HuH-7.5 (cell line): Measurements from ENCODE around the gene AGER.
"Not testable (repeated sequence)": the region's sequence is repeated elsewhere in the genome, so short reads cannot be mapped to it uniquely, and the experiment has no call there.

Experiments
- DNase-seq: peaks from one replicate; pipeline ENCODE4 v3.0.0; 2011; ENCODE audit warnings: low spot score

AGER gene

DNA sequence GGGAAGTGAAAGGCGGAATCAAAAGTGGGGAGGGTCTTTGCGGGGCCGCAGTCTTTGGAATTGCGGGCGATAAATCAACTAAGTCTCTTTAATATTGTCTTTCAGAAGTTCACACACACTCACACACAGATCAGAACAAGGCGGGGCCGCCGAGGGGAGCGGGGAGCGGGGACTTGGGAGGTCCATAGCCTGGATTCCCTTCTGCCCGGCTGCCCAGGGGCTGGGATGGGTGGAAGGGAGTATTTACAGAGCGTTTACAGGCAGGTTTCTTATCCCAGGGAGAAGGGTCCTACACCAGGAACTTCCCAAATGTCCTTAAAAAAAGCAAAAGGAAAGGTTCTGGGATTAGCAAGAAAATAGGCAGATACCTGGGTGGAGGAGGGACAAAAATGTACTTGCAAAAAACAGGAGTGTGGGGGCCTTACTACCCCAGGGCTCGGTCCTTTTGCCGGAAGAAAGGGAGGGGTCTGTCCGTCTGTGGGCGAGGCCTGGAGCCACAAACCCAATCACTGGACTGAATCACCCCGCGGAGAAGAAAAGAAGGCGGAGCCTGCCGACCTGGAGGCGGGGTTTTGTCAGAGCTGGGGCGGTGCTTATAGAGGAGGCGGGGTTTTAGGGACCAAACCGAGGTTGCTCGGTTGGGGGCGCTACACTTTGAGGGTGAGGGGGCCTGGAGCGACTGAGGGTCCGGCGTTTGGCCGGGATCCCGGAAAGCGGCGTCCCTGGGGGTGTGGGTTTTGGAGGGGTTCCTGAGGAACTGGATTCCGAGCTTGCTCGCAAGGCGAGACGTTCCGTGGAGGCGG is 35.6 kb downstream of the AGER start:
- DNase-seq: no peak

DNA sequence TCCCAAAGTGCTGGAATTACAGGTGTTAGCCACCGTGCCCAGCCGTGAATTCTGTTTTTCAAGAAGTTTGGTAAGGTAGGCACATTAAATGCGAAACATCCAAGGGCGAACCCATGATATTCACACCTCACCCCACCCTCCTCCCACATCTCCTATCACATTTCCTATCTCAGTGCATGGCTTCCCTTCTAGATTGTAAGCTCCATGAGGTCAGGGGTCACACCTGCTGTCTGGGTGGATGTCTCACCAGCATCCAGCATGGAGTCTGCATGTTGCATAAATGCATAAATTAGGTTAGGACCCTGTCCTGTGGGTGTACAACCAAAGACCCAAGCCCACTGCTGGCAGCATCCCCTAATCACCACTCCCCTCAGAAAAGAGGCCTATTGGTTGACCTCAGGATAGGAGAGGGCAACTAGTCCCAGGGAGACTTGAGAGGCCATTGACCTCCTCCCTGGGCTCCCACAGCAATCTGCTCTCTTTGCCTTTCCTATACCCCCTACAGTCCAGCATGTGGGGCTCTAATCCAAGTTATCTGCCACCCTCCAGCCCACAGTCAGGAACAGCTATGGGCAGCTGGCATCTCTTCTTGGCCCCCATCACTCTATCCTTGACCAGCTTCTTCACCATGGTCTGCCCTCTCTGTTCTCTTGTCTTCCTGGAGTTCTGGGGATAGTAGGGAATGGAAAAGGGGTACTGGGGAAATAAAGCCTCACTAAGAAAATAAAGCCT is 36.5 kb downstream of the AGER start:
- no peak for DNase-seq

DNA sequence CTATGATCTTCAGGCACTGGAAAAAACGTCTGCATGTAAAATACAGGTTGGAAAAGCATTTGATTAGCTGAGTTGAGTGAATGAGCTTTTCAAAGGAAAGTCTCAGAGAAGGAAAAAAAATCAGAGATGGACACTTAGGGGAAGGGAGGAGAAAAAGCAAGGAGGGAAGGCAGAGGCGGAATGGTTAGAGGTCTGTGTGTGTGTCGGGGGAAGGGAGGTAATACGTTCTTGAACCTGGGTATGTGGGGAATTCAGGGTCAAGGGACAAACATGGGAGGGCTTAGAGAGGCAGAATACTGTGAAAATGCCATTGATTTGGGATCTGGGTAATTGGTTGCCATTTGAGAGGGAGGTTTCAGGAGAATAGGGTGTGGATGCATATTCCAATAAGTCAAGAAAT is 37.4 kb downstream of the AGER start:
- no peak for DNase-seq

DNA sequence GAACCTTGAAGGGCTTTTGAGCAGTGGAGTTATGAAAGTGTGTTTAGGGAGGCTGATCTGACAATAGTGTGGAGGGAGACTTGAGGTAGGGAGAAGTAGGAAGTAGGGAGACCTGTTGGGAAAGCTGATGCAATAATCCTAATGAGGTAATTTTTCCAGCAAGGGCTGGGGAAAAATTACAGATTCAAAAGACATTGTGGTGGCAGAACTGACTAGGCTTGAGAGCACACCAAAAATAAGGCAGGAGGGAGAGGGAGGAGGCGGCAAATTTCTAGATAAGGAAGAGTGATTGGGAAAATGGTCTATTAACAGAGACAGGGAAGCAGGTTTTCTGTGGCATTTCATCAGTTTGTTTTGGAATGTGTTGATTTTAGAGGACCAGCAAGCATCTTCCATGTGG is 37.8 kb downstream of the AGER start:
- no peak for DNase-seq

DNA sequence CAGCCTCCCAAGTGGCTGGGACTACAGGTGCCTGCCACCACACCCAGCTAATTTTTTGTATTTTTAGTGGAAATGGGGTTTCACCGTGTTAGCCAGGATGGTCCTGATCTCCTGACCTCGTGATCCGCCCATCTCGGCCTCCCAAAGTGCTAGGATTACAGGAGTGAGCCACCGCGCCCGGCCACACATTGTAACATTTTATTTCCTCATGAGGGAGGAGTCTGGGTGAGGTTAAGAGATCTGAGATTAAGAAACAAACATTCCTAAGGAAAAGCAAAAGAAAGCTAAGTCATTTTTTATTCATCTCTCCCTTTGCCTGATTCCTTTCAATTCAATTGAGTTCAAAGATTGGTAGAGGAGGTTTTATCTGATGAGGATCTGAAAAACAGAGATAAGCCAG is 39.8 kb downstream of the AGER start:
- DNase-seq: not testable (repeated sequence)

DNA sequence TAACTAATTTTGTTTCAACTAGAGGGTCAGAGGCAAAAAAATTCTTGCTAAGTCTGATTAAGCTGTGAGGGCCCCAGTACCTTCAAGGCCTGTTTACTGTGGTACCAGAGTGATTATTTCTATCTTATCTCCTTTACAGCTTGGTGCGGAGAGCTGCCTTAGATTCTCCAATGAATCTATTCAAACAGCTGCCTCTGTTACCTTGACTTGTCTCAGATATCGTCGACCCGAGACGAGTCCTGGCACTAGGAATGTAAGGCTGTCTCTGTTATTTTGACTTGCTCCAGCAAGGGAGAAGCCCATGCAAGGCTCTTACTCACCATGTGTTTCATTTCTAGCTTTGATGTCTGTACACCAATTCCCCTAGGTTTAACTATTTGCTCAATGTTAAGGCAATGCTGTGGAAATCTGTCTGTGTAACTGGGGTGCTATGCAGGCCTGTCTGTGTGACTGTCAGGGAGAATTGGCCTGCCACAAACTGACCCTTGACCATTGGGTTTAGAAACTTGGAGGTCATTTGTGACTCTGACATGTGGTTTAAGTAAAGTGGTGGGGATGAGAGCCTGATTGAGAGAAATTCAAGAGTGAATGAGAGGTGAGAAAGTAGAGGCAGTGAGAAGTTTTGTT is 43.5 kb downstream of the AGER start:
- no peak for DNase-seq

DNA sequence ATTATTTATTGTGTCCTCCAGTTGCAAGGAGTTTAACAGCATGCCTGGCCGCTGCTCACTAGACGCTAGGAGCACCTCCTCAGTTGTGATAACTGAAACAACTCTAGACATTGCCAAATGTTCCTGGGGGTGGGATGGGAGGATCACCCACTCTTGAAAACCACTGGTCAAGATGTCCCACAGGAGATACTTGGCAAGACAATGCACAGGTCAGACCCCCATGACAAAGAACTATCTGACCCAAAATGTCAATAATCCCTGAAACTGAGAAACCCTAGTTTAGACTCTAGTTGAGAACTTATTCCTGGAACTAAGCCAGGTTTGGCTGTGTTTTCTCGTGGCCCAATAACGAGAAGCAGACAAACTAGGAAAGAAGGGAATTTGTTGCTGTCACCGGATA is 44.5 kb downstream of the AGER start:
- DNase-seq: no peak

DNA sequence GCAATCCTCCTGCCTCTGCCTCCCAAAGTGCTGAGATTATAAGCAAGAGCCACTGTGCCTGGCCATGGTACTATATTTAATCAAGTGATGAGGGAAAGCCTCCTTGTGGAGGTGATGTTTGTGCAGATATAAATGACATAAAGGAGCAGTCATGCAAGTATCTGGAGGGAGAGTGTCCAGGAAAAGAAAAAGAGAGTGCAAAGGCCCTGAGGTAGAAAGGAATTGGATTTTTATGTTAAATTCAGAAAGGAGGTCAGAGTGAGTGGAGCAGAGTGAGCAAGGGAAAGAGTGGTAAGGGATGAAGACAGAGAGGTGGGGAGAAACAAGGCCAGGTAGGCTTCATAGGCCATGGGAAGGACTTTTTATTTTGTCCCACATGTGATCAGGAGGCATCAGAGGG is 46.6 kb downstream of the AGER start:
- DNase-seq: no peak

DNA sequence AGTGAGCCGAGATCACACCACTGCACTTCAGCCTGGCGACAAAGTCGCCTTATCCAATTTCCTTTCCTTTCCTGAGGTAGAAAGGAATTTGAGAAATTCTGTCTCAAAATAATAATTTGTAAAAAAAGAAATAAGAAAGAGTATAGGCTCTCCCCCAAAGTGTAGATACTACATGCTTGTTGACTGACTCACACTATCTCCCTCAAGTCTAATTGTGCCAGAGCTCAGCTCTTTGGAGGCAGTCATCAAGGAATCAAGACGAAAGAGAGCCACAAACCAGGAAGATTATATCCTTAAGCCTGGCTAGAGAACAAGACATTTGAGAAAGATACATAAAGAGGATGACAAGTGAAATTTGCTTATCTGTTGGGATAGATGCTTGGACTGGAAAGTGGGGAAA is 50.3 kb downstream of the AGER start:
- DNase-seq: no peak

DNA sequence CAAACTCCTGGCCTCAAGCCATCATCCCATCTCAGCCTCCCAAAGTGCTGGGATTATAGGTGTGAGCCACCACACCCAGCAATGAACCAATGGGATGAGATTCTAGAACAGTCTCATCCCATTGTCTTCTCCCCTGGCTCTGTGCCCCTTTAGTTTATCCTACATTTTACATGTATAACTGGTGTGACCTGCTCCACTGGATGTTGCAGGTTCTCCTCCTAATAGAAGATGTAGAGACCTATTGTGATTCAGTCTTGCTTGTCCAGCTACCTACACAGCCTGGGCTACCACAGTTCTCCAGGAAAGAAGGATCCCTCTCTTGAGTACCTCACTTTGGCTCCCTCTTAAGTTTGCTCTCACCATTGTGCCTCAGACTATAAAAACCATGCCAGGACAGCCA is 51.9 kb downstream of the AGER start:
- DNase-seq: no peak

DNA sequence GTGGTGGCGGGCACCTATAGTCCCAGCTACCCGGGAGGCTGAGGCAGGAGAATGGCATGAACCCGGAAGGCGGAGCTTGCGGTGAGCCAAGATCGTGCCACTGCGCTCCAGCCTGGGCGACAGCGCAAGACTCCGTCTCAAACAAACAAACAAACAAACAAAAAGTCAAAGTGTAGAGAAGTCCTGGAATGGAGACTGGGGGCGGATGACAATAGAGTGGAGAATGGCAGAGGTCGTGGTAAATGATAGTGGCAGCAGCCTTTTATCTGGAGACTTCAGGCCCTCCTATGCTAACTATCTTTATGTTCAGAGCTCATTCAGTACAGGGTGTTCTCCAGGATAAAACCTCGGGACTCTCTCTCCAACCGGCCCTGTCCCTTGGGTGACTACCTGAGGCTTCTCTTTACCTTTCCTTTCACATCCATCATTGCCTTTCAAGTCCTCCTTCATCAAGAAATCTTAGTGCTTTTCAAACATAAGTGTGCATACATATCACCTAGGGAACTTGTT is 52.6 kb downstream of the AGER start:
- no peak for DNase-seq
